ENCODE results near the gene CRYBG1. TPM values are rescaled to one million over a fixed set of nuclear protein-coding genes. Genes with fewer than 3 reads are reported as not detected.

CRYBG1 gene
- total and polyA plus RNA-seq, 4 donors, result 0.41 to 12.7 (median 5.8) TPM

GRCh38 chr6:106325336-106326178 lies 35.0 kb upstream of the CRYBG1 start, which contains the start of gene ATG5:
ATG5 (minus strand) TSS chr6:106325760; CDS start chr6:106316208, 9,552 bp downstream.
- peak; percentile 100 for DNase-seq
- intact Hi-C loops (cut with DNase I), result no loop called here
- ATAC-seq (ENCODE audit: low FRiP score), result peak; percentile 99
- Histone ChIP-seq H3K9me3 (ENCODE audit: control insufficient read depth, low read length) (no peaks in the 10 kb centered on the region), H3K27ac (ENCODE audit: low read depth in 1 of 2, low read length in 2 of 2) (peak within 1 kb of the TSS in 1 of 2 donors; percentile 17), H3K4me1 (ENCODE audit: control insufficient read depth in 1 of 2, insufficient read depth in 2 of 2, low read length in 2 of 2) (no peaks in the 10 kb centered on the region), H3K36me3 (ENCODE audit: control insufficient read depth in 1 of 2, insufficient read depth in 2 of 2, low read length in 1 of 2) (no peaks in the 10 kb centered on the region), H3K4me3 (ENCODE audit: low read length in 2 of 2) (peak within 1 kb of the TSS; percentile 37 to 74), H3K27me3 (ENCODE audit: control insufficient read depth in 1 of 2, insufficient read depth in 2 of 2, low read length in 1 of 2) (no peaks in the 10 kb centered on the region)
- WGBS, 2 donors, result 1% methylated on average over 56 of the region's 56 CpGs

- H3K27ac ChIP-seq (ENCODE audit: low read depth in 1 of 2, low read length in 2 of 2), result no peak overlapping the region
- WGBS, 2 donors, result 32 to 36% methylated on average over 5 of the region's 5 CpGs
- no peak overlapping the region for H3K4me3 ChIP-seq (ENCODE audit: low read length in 2 of 2)
- no peak for DNase-seq
- intact Hi-C loops (cut with DNase I), result loop anchor here (5.0 to 10.0 kb wide), 3 partner anchors 110 to 650 kb away; no protein-coding TSS in a partner anchor
- ATAC-seq (ENCODE audit: low FRiP score), result no peak
- H3K9me3 ChIP-seq (ENCODE audit: control insufficient read depth, low read length), result no peaks in the 10 kb centered on the region
- no peaks in the 10 kb centered on the region for H3K27me3 ChIP-seq (ENCODE audit: control insufficient read depth in 1 of 2, insufficient read depth in 2 of 2, low read length in 1 of 2)
- no peaks in the 10 kb centered on the region for H3K4me1 ChIP-seq (ENCODE audit: control insufficient read depth in 1 of 2, insufficient read depth in 2 of 2, low read length in 2 of 2)
- H3K36me3 ChIP-seq (ENCODE audit: control insufficient read depth in 1 of 2, insufficient read depth in 2 of 2, low read length in 1 of 2), result no peaks in the 10 kb centered on the region
These were observed 25.7 kb upstream of the CRYBG1 start for GRCh38 chr6:106334646-106335448.

GRCh38 chr6:106339334-106340029 lies 21.0 kb upstream of the CRYBG1 start:
- H3K4me1 ChIP-seq (ENCODE audit: control insufficient read depth in 1 of 2, insufficient read depth in 2 of 2, low read length in 2 of 2), result peaks cover 0 to 2% of the 10 kb centered on the region in 2 donors
- peak; percentile 74 for ATAC-seq (ENCODE audit: low FRiP score)
- intact Hi-C loops (cut with DNase I), result loop anchor here (5.0 to 10.0 kb wide), 3 partner anchors 105 to 645 kb away; no protein-coding TSS in a partner anchor
- H3K4me3 ChIP-seq (ENCODE audit: low read length in 2 of 2), result no peak overlapping the region
- DNase-seq, result no peak
- H3K27ac ChIP-seq (ENCODE audit: low read depth in 1 of 2, low read length in 2 of 2), result no peak overlapping the region
- WGBS, 2 donors, result 16 to 18% methylated on average over 9 of the region's 9 CpGs
- H3K27me3 ChIP-seq (ENCODE audit: control insufficient read depth in 1 of 2, insufficient read depth in 2 of 2, low read length in 1 of 2), result peaks cover 0 to 1% of the 10 kb centered on the region in 2 donors
- no peaks in the 10 kb centered on the region for H3K36me3 ChIP-seq (ENCODE audit: control insufficient read depth in 1 of 2, insufficient read depth in 2 of 2, low read length in 1 of 2)
- H3K9me3 ChIP-seq (ENCODE audit: control insufficient read depth, low read length), result no peaks in the 10 kb centered on the region

DNA sequence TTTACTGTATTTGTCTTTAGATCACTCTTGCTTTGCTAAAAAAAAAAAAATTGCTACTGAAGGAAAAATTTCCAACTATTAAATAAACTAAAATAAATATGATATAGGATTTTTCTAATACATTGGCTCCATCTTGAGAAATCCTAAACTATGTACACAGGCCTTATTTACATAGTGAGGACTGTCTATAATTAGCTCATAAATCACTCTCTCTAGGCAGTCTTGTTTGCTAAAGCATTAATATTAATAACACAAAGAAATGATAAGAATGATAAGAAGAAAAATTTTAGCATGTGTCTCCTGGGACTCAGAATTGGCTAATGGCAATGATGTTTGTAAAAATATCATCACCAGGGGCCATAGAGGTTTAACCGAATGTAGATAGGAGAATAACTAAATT lies 13.3 kb upstream of the CRYBG1 start:
- Histone ChIP-seq H3K27ac (ENCODE audit: low read depth in 1 of 2, low read length in 2 of 2) (no peak overlapping the region), H3K9me3 (ENCODE audit: control insufficient read depth, low read length) (no peaks in the 10 kb centered on the region), H3K4me3 (ENCODE audit: low read length in 2 of 2) (no peak overlapping the region), H3K27me3 (ENCODE audit: control insufficient read depth in 1 of 2, insufficient read depth in 2 of 2, low read length in 1 of 2) (peaks cover 0 to 1% of the 10 kb centered on the region in 2 donors), H3K36me3 (ENCODE audit: control insufficient read depth in 1 of 2, insufficient read depth in 2 of 2, low read length in 1 of 2) (no peaks in the 10 kb centered on the region), H3K4me1 (ENCODE audit: control insufficient read depth in 1 of 2, insufficient read depth in 2 of 2, low read length in 2 of 2) (peaks cover 0 to 2% of the 10 kb centered on the region in 2 donors)
- ATAC-seq (ENCODE audit: low FRiP score) (no peak), DNase-seq (no peak)
- intact Hi-C loops (cut with DNase I), result no loop called here
- 24 to 28% methylated on average over 1 of the region's 1 CpG for WGBS, 2 donors

GRCh38 chr6:106356378-106356777 lies 4.1 kb upstream of the CRYBG1 start:
- DNase-seq (no peak), ATAC-seq (ENCODE audit: low FRiP score) (no peak)
- Histone ChIP-seq H3K4me3 (ENCODE audit: low read length in 2 of 2) (no peak overlapping the region), H3K27ac (ENCODE audit: low read depth in 1 of 2, low read length in 2 of 2) (no peak overlapping the region), H3K9me3 (ENCODE audit: control insufficient read depth, low read length) (peaks cover 5% of the 10 kb centered on the region), H3K36me3 (ENCODE audit: control insufficient read depth in 1 of 2, insufficient read depth in 2 of 2, low read length in 1 of 2) (no peaks in the 10 kb centered on the region), H3K27me3 (ENCODE audit: control insufficient read depth in 1 of 2, insufficient read depth in 2 of 2, low read length in 1 of 2) (peaks cover 0 to 3% of the 10 kb centered on the region in 2 donors), H3K4me1 (ENCODE audit: control insufficient read depth in 1 of 2, insufficient read depth in 2 of 2, low read length in 2 of 2) (no peaks in the 10 kb centered on the region)
- WGBS, 2 donors, result 13 to 30% methylated on average over 1 of the region's 1 CpG
- intact Hi-C loops (cut with DNase I), result loop anchor here in 1 of 2 donors (5.0 kb wide), 1 partner anchor 431 kb away; no protein-coding TSS in a partner anchor

DNA sequence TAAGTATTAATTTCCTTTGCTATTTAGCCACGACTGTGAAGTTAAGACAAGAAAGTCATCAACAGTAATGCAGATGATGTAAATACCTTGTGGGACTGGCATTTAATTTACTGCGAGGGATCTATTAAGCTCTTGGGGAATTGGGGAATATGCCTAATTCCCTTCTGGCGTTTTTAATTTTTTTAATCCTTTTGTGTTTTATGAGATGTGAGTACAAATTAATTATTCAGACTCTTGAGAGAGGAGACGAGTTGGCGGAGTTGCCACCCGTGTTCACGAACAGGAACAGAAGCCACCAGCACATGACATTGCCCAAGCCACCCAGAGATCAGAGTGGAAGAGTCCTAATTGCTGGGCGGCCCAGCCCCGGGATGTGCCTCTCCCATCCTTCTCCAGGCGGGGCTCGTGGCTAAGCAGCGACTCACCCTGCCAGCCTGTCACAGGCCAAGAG lies 533 bp upstream of the CRYBG1 start:
- H3K4me1 ChIP-seq (ENCODE audit: control insufficient read depth in 1 of 2, insufficient read depth in 2 of 2, low read length in 2 of 2), result no peaks in the 10 kb centered on the region
- H3K36me3 ChIP-seq (ENCODE audit: control insufficient read depth in 1 of 2, insufficient read depth in 2 of 2, low read length in 1 of 2), result no peaks in the 10 kb centered on the region
- no peak for ATAC-seq (ENCODE audit: low FRiP score)
- H3K27me3 ChIP-seq (ENCODE audit: control insufficient read depth in 1 of 2, insufficient read depth in 2 of 2, low read length in 1 of 2), result no peaks in the 10 kb centered on the region
- no peaks in the 10 kb centered on the region for H3K9me3 ChIP-seq (ENCODE audit: control insufficient read depth, low read length)
- 30 to 33% methylated on average over 12 of the region's 12 CpGs for WGBS, 2 donors
- no peak overlapping the region for H3K4me3 ChIP-seq (ENCODE audit: low read length in 2 of 2)
- H3K27ac ChIP-seq (ENCODE audit: low read depth in 1 of 2, low read length in 2 of 2), result no peak overlapping the region
- no peak for DNase-seq
- intact Hi-C loops (cut with DNase I), result loop anchor here in 1 of 2 donors (5.0 kb wide), 1 partner anchor 427 kb away; no protein-coding TSS in a partner anchor

- no peaks in the 10 kb centered on the region for H3K9me3 ChIP-seq (ENCODE audit: control insufficient read depth, low read length)
- WGBS, 2 donors, result 2% methylated on average over 26 to 31 of the region's 31 CpGs
- intact Hi-C loops (cut with DNase I), result no loop called here
- H3K36me3 ChIP-seq (ENCODE audit: control insufficient read depth in 1 of 2, insufficient read depth in 2 of 2, low read length in 1 of 2), result no peaks in the 10 kb centered on the region
- DNase-seq, result peak; percentile 47 to 75
- ATAC-seq (ENCODE audit: low FRiP score), result peak; percentile 50
- H3K4me1 ChIP-seq (ENCODE audit: control insufficient read depth in 1 of 2, insufficient read depth in 2 of 2, low read length in 2 of 2), result no peaks in the 10 kb centered on the region
- peak overlapping the region in 1 of 2 donors; percentile 5 for H3K4me3 ChIP-seq (ENCODE audit: low read length in 2 of 2)
- no peak overlapping the region for H3K27ac ChIP-seq (ENCODE audit: low read depth in 1 of 2, low read length in 2 of 2)
- H3K27me3 ChIP-seq (ENCODE audit: control insufficient read depth in 1 of 2, insufficient read depth in 2 of 2, low read length in 1 of 2), result no peaks in the 10 kb centered on the region
These were observed 493 bp downstream of the CRYBG1 start for GRCh38 chr6:106360989-106361430.

Measured in aorta (tissue), 5 donors.